MM.1S (cell line): ENCODE measurements around the gene TMEM117.

ENCODE experiments used
- CTCF ChIP-seq: fragments of 300-600 bp; sonication (generic); IDR thresholded peaks from 2 replicates; pipeline ENCODE4 v1.5.1; 2016; ENCODE audit warnings: antibody characterized with exemption, low read length, mixed read lengths
- EZH2 ChIP-seq: fragments of 300-600 bp; sonication (generic); optimal IDR thresholded peaks from 2 replicates; pipeline ENCODE3; 2017; ENCODE audit warnings: low read depth, mild to moderate bottlenecking, antibody characterized with exemption, low read length, mixed read lengths

DNA sequence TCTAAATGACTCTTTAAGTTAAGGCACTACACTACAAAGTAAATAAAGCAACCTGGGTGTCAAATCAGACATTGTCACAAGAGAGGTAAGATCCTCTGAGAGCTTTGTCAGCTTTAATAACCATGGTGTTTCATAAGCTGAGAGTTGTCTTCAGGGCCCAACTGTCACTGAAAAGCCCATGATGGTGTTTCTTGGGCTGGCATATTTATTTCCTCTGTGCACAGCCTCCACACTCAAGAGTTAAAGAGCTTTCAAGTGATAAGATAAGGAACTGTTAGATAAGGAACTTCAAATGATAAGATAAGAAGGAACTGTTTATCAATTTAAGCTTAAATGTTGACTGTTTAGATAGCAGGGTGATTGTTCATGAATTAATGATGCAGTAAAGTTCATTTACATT is 495.4 kb downstream of the TMEM117 start:
- TF ChIP-seq CTCF (no peak), EZH2 (no peak)
